HL-60 (cell line): ENCODE measurements around the gene IQGAP2.

ENCODE experiments used
- DNase-seq, 2 experiments: peaks; one replicate each; pipeline ENCODE4 v3.0.0-alpha.2; 2010 to 2020; ENCODE audit warnings: low read depth in 1 of 2, low spot score in 1 of 2
- H3K27ac ChIP-seq: fragments of 250-450 bp; sonication (Bioruptor Pico); replicated peaks from 2 replicates; pipeline ENCODE4 v1.5.1; 2020; ENCODE audit warnings: mild to moderate bottlenecking, moderate library complexity
- H3K27me3 ChIP-seq: fragments of 250-450 bp; sonication (Bioruptor Pico); 2 replicates; pipeline ENCODE4 v1.5.1; 2021; ENCODE audit warnings: mild to moderate bottlenecking, moderate library complexity; ENCODE audit not compliant: insufficient read depth, poor library complexity, severe bottlenecking
- H3K4me3 ChIP-seq: replicated peaks from 2 replicates; pipeline ENCODE4 v1.5.1; 2011; ENCODE audit warnings: mild to moderate bottlenecking, control low read depth, low read length; ENCODE audit not compliant: insufficient read depth
- GABPA ChIP-seq: IDR thresholded peaks from 2 replicates; pipeline ENCODE4 v1.6.1; 2012; ENCODE audit warnings: low read depth
- POLR2AphosphoS5 ChIP-seq: IDR thresholded peaks from 2 replicates; pipeline ENCODE4 v1.6.1; 2012; ENCODE audit warnings: low read depth
- SPI1 ChIP-seq: IDR thresholded peaks from 2 replicates; pipeline ENCODE4 v1.6.1; 2012; ENCODE audit warnings: low read depth, mild to moderate bottlenecking, borderline replicate concordance
- TF ChIP-seq, protein P1 (sequence below): IDR thresholded peaks from one replicate; pipeline ENCODE4 v1.5.1; 2011; ENCODE audit warnings: low read length, control low read depth, inconsistent platforms; ENCODE audit not compliant: insufficient read depth
- TF ChIP-seq, protein P2 (sequence below): IDR thresholded peaks from 2 replicates; pipeline ENCODE4 v1.6.1; 2012; ENCODE audit warnings: low read depth; ENCODE audit not compliant: insufficient replicate concordance

Gene IQGAP2

DNA sequence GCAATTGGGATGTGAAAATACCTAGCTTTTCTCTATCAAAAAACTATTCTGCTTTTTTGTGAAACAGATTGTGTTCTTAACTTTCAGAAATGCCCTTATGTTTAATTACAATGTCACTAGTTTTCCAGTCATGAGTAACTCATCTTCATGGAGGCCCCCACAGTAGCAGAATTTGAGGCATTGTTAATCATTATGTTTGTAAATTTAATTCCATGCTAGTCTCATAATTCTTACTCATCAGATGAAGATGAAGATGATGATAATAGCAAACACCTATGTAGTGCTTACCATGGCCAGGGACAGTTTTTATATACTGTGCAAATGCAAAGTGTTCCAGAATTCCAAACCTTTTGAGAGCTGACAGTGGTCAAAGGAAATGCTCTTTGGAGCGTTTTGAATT lies 285.1 kb downstream of the IQGAP2 start:
- TF ChIP-seq, protein P1, sequence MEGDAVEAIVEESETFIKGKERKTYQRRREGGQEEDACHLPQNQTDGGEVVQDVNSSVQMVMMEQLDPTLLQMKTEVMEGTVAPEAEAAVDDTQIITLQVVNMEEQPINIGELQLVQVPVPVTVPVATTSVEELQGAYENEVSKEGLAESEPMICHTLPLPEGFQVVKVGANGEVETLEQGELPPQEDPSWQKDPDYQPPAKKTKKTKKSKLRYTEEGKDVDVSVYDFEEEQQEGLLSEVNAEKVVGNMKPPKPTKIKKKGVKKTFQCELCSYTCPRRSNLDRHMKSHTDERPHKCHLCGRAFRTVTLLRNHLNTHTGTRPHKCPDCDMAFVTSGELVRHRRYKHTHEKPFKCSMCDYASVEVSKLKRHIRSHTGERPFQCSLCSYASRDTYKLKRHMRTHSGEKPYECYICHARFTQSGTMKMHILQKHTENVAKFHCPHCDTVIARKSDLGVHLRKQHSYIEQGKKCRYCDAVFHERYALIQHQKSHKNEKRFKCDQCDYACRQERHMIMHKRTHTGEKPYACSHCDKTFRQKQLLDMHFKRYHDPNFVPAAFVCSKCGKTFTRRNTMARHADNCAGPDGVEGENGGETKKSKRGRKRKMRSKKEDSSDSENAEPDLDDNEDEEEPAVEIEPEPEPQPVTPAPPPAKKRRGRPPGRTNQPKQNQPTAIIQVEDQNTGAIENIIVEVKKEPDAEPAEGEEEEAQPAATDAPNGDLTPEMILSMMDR = no peak
- TF ChIP-seq SPI1 (no peak), POLR2AphosphoS5 (no peak), GABPA (no peak)
- TF ChIP-seq, protein P2, sequence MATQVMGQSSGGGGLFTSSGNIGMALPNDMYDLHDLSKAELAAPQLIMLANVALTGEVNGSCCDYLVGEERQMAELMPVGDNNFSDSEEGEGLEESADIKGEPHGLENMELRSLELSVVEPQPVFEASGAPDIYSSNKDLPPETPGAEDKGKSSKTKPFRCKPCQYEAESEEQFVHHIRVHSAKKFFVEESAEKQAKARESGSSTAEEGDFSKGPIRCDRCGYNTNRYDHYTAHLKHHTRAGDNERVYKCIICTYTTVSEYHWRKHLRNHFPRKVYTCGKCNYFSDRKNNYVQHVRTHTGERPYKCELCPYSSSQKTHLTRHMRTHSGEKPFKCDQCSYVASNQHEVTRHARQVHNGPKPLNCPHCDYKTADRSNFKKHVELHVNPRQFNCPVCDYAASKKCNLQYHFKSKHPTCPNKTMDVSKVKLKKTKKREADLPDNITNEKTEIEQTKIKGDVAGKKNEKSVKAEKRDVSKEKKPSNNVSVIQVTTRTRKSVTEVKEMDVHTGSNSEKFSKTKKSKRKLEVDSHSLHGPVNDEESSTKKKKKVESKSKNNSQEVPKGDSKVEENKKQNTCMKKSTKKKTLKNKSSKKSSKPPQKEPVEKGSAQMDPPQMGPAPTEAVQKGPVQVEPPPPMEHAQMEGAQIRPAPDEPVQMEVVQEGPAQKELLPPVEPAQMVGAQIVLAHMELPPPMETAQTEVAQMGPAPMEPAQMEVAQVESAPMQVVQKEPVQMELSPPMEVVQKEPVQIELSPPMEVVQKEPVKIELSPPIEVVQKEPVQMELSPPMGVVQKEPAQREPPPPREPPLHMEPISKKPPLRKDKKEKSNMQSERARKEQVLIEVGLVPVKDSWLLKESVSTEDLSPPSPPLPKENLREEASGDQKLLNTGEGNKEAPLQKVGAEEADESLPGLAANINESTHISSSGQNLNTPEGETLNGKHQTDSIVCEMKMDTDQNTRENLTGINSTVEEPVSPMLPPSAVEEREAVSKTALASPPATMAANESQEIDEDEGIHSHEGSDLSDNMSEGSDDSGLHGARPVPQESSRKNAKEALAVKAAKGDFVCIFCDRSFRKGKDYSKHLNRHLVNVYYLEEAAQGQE = no peak
- Histone ChIP-seq H3K4me3 (no peak overlapping the region), H3K27ac (no peak overlapping the region), H3K27me3 (no peaks in the 10 kb centered on the region)
- no peak for DNase-seq

DNA sequence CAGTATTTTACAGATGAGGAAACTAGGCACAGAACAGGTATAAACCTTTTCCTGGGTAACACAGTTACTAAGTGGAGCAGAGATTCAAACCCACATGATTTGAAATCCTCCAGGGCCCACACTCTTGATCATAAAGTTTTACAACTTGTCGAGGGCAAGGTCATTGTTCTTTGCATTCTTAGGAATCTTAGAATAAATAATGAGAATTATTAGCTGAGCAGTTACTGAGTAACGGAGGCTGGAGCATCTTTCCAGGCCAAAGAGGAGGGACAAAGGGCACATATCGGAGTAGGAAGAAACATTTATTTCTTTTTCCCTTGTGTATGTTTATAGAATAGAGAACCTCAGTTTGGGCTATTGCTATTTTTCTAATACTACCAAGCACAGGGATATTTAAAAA lies 285.8 kb downstream of the IQGAP2 start:
- DNase-seq = no peak
- H3K27ac ChIP-seq = no peak overlapping the region
- H3K27me3 ChIP-seq = no peaks in the 10 kb centered on the region
- H3K4me3 ChIP-seq = no peak overlapping the region
- TF ChIP-seq SPI1 (no peak), GABPA (no peak), POLR2AphosphoS5 (no peak)
- TF ChIP-seq, protein P1 = no peak
- TF ChIP-seq, protein P2 = no peak

DNA sequence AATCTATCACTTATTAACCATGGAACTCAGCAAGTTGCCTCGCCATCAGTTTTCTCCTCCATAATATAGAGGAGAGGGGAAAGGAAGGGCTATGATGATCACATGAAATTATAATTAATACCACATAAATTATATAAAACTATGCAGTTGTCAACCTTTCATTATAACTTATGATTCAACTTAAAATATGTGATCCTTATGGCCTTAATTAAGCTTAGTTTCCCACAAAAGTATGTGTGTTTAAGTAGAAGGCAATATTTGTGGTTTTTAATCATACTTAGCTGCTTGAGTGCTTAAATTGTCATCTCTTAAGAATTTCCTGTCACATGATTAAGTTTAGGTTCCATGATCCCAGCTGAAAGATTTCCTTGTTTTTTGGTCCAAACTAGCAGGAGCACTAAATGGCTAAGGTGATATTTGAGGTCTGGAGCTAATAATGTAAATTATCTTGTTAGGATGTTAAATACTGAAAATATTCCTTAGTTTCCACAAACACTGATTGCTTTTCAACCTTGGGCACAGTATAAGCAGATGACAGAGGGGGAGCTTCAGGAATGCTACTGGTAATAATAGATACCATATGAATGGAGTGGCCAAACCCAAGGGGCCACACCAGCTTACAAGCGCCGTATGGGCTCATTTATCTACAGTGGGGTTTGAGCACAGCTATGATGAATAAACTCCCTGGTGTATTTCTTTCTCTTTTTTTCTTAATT lies 286.4 kb downstream of the IQGAP2 start:
- DNase-seq = no peak
- H3K4me3 ChIP-seq = no peak overlapping the region
- no peak overlapping the region for H3K27ac ChIP-seq
- no peaks in the 10 kb centered on the region for H3K27me3 ChIP-seq
- TF ChIP-seq SPI1 (no peak), POLR2AphosphoS5 (no peak), GABPA (no peak)
- TF ChIP-seq, protein P1 = no peak
- TF ChIP-seq, protein P2 = no peak
